GM12892 (cell line): ENCODE data around the gene CDK11A.
"Not testable (repeated sequence)": the region's sequence is repeated elsewhere in the genome, so short reads cannot be mapped to it uniquely, and the experiment has no call there.

Experiments used
- DNase-seq: peaks from one replicate; pipeline ENCODE4 v3.0.0; 2011; ENCODE audit not compliant: insufficient read length
- FAIRE-seq: peaks from 2 replicates; lab custom pipeline; 2011; peaks lifted over from hg19 to GRCh38; lab: Jason Lieb, UNC
- POLR2A ChIP-seq: IDR thresholded peaks from 2 replicates; pipeline ENCODE4 v1.6.1; 2011; ENCODE audit warnings: low read depth, low read length, control low read depth
- POLR2AphosphoS5 ChIP-seq: IDR thresholded peaks from 2 replicates; pipeline ENCODE4 v1.6.1; 2011; ENCODE audit warnings: low read depth, low read length, control low read depth
- TAF1 ChIP-seq: IDR thresholded peaks from 2 replicates; pipeline ENCODE4 v1.6.1; 2011; ENCODE audit warnings: low read depth, mild to moderate bottlenecking, control low read depth, low read length, borderline replicate concordance

The CDK11A gene

DNA sequence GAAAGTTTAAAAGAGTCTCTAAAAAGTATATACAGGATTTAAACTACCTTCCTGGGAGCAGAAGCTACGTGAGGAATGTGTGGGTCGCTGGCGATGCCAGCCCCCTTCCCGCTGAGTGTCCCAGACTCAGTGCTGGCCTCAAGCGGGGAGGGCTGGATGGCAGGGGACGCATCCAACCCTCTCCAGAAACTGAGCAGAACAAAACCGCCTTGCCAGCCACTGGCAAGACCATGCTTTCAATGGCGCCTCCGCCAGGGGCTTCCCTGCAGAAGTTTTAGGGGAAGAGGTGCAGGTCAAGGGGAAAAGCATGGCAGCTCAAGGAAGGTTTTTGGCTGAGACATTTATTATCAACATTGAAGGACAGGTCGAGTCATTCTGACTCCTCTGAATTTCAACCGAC, 28.0 kb upstream of the CDK11A start:
- DNase-seq (no peak), FAIRE-seq (no peak)
- no peak for TF ChIP-seq TAF1
- no peak for TF ChIP-seq POLR2A
- TF ChIP-seq POLR2AphosphoS5 = no peak

GRCh38 chr1:1749941-1750340, 25.8 kb upstream of the CDK11A start:
- FAIRE-seq, DNase-seq: not testable (repeated sequence)

DNA sequence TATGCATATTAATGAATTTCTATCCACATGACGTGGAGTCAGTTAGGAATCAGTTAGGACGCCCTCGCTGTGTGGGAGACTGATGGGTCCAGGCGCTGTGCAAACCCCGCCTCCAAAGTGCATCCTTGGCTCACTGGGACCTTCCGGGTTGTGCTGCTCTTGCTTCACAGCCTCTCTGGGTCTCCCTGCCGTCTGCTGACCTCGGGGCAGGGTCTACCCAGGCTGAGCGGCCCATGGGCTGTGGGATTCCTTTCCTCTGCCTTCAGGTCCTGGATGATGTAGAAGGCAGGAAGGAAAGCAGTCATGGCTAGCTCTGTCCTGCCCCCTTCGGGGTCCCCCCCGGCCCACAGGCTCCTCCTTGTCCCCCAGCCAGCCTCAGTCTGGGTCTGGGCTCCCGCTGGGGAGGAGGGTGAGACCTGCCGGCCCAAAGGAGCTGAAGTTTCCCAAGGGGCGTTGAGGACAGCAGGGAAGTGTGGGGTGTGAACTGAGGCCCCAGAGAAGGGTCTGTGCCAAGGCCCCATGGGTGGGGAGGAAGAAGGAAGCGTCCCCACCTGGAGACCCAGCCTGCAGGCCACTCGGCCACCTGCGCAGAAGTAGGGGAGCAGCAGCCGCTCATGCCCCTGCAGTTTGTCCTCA, 24.6 kb upstream of the CDK11A start:
- DNase-seq (no peak), FAIRE-seq (no peak)
- TF ChIP-seq POLR2AphosphoS5 (no peak), TAF1 (no peak), POLR2A (no peak)

DNA sequence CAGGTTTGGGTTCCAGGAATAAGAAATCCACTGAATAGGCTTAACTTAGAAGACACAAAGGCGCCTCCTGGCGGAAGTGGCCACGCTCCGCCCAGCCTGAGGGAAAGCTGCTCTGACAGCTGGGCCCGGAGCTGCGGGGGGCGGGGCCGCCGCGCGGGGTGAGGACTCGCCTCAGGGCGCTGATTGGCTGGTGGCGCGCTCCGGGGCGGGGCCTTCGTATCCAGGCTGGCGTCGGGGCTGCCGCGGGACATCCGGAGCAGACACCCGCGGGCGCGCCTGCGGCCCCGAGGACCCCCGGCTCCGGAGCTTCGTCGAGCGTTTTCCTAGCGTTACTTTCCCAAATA, 22.4 kb upstream of the CDK11A start:
- not testable (repeated sequence) for DNase-seq, FAIRE-seq

- FAIRE-seq = peak; percentile 99
- not testable (repeated sequence) for DNase-seq
Observed at GRCh38 chr1:1745651-1746565, 21.8 kb upstream of the CDK11A start.

DNA sequence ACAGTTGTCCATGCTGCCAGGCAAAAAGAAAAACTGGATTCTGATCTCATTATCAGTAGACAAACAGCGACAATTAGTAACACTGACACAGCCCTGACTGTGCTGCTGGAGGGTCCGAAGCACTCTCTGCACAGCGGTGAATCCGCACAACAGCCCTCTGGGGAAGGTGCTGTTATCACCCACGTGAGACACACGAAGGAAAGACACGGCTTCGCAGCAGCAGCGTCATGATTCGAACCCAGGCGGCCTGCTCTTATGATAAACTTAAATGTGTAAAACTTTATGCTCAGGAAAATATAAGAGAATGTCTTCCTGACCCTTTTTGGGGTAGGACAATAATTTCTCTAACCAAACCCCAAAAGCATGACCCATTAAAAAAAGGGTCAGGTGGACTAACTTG, 18.4 kb upstream of the CDK11A start:
- not testable (repeated sequence) for DNase-seq, FAIRE-seq

DNA sequence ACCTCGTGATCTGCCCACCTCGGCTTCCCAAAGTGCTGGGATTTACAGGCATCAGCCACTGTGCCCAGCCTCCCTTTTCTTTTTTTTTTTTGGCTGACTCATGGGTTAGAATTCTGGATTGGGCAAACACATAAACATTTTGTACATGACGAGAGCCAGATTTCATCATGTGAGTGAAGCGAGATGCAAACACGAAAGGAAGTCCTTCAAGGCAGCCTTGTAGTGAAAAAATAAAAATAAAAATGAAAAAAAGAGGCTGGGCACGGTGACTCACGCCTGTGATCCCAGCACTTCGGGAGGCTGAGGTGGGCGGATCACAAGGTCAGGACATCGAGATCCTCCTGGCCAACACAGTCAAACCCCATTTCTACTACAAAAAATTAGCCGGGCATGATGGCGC, 16.9 kb upstream of the CDK11A start:
- FAIRE-seq, DNase-seq: not testable (repeated sequence)

DNA sequence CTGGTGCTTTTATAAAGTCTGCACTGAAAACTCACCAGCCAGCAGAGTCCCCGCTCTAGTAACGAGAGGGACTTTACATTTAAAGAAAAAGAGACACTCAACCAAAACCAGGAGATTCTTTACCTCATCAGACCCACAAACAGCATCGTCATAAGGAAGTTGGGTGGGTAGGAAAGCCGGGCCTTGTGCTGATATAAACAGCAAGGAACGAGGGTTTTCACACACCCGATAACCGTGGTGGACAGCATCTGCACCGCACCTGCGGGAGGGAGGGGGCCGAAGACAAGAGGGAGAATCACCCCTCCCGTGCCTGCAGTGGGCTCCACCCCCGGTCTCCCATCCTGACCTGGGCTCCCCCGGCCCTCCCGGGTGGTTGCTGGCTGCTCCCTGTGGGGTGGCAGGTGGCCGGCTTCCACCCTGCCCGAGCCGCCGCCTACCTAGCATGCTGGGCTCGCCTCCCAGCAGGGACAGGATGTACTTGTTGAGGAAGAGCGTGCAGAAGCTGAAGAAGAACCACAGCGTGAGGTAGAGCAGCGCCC, 14.7 kb upstream of the CDK11A start:
- not testable (repeated sequence) for FAIRE-seq, DNase-seq

DNA sequence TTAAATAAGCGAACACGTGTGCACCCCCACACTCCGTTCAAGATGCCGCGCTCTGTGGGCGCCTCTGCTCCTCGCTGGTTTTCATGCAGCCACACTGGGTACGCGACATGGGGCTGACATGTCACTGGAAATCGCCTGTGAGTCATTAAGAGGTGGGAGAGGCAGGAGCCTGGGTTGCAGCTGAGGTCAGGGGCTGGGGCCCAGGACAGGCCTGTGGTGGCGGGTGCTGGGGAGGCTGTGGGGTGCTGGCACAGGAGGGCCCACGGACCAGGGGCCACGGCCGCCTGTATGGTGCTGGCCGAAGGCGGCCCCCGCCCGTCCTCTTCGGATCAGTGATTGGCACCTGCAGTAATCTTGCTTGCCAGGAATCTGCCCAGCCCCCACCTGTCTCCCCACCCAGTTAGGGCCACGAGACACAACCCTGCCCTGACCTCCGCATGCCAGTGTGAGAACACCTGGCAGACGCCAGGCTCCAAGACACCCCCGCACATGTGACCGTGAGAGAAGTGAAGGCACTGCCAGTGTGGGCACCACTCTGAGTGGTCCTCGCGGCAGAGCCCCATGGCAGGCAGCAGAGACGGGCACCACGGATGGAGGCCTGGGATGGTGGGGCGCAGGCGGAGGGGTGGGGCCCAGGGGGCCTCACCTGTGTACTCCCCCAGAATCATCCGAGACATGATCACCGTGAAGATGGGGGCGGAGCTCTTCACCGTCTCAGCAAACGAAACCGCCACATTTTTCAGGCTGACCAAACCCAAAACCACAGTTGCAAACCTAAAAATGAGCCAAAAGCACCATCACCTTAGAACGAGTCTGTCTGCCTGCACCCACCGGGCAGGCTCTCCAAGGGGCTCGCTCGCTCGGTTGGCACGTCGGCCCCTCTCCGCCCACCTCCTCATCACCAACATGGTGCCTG, 13.8 kb upstream of the CDK11A start:
- DNase-seq = not testable (repeated sequence)

DNA sequence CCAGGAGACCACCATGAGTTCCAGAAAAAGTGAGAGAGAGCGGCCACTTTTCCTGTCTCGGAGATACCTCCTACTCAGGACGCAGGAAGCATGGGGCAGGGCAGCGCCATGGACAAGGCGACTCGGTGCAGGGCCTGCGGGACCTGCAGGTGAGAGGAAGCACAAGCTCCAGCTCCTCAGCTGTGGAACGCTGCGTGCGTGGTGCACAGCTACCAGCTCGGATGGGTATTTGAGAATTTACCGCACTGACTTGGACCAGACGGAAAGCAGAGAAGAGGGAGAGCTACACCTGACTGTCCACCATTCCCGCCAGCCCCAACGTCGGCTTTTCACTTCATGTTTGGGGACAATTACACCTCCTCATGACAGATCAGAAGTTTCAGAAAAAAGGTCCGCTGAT, 8.2 kb upstream of the CDK11A start:
- TF ChIP-seq TAF1 (no peak), POLR2A (no peak), POLR2AphosphoS5 (no peak)
- DNase-seq (no peak), FAIRE-seq (no peak)

More for the DNA sequence above, 13.8 kb upstream of the CDK11A start:
- FAIRE-seq = not testable (repeated sequence)

DNA sequence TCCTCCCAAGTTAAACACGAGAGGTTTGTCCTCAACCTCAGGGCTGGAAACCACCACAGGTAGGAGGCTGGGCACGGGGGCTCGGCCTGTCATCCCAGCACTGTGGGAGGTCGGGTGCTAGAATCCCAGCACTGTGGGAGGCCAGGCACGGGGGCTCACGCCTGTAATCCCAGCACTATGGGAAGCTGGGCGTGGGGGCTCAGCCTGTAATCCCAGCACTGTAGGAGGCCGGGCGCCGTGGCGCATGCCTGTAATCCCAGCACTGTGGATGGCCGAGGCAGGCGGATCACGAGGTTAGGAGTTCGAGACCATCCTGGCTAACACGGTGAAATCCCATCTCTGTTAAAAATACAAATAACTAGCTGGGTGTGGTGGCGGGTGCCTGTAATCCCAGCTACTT, 6.7 kb upstream of the CDK11A start:
- no peak for TF ChIP-seq POLR2AphosphoS5
- TF ChIP-seq TAF1 = no peak
- no peak for TF ChIP-seq POLR2A
- DNase-seq (no peak), FAIRE-seq (no peak)

DNA sequence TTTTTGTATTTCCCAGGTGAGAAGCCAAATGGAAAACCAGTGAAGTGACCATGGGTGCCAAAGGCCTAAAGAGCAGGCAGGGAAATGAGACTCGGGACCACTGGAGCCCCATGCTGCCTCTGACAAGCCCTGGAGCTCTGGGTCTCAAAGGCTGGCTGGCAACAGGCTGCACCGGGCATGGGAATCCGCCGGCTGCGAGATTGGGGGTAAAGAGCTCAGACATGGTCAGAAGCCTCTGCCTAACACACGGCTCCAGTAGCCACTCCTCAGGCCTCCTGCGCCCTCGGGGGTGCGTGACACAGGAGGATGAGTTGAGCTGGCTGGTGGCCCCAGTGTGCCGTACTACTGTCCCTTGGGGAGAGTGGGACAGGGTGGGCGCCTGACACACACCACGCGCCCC, 6.1 kb upstream of the CDK11A start:
- not testable (repeated sequence) for FAIRE-seq, DNase-seq

GRCh38 chr1:1729116-1729816, 5.1 kb upstream of the CDK11A start:
- not testable (repeated sequence) for FAIRE-seq, DNase-seq

DNA sequence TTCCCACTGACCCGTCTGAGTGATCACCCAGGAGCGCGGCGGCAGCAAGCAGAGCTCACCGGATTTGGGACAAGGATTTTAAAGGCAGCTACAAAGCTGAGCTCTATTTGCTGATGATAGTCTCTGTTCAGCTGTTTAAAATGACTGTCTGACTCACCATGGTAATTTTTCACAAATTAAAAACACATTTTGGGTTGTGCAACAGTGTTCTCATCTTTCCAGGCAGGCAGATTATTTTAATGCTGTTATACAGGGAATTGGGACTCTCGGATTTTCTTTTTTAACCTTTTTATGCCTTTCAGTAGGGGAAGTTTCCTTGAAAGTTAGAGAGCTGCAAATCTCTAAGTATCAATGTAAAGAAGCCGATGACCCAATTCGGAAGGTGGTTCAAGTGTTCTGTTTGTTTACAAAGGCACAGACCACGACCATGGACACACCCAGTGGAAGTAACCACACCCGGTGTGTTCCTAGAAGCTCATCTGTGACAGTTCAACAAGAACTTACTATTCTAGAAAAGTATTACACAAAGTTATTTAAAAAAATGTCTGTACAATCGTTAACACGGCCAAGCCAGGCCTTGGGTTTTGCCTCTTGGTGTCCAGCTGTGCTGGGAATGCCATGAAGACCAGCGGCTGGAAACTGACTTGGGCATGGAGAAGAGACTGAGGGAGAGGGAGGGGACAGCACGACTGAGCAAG, 4.3 kb upstream of the CDK11A start:
- DNase-seq, FAIRE-seq: not testable (repeated sequence)

DNA sequence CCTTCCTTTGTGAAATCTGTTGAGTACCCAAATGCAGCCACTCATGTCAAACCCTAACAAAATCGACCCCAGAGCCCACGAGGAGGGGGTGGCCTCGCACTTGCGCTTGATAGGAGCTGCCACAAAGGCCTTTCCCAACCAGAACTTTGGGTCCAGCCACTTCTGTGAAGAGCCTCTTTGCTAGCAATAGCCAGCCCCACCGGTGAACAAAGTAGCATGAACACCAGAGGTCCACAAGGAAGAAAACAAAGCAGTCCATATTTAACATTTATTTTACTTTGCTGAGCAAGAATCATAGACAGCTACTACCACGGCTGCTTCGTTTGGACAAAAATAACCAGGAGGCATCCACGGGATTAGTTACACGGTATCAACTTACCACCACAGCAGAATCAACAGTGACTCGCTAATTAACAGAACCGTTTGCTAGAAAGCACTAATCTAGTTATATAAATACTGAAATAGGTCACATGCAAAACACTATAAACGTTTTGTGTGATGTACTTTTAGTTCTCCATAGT, 3.0 kb upstream of the CDK11A start:
- DNase-seq, FAIRE-seq: not testable (repeated sequence)

DNA sequence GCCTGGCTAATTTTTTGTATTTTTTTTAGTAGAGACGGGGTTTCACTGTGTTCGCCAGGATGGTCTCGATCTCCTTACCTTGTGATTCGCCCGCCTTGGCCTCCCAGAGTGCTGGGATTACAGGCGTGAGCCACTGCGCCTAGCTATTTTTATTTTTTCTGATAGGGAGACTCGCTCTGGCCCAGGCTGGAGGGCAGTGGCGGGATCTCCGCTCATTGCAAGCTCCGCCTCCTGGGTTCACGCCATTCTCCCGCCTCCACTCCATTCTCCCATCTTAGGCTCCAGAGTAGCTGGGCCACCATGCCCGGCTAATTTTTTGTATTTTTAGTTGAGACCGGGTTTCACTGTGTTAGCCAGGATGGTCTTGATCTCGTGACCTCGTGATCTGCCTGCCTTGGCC, 1.9 kb upstream of the CDK11A start:
- FAIRE-seq, DNase-seq: not testable (repeated sequence)
